ENCODE results near the gene GRPEL2.
A peak's percentile ranks its signal among the peaks of the same experiment; 100 is the strongest.

GRPEL2 gene, protein sequence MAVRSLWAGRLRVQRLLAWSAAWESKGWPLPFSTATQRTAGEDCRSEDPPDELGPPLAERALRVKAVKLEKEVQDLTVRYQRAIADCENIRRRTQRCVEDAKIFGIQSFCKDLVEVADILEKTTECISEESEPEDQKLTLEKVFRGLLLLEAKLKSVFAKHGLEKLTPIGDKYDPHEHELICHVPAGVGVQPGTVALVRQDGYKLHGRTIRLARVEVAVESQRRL

DNA sequence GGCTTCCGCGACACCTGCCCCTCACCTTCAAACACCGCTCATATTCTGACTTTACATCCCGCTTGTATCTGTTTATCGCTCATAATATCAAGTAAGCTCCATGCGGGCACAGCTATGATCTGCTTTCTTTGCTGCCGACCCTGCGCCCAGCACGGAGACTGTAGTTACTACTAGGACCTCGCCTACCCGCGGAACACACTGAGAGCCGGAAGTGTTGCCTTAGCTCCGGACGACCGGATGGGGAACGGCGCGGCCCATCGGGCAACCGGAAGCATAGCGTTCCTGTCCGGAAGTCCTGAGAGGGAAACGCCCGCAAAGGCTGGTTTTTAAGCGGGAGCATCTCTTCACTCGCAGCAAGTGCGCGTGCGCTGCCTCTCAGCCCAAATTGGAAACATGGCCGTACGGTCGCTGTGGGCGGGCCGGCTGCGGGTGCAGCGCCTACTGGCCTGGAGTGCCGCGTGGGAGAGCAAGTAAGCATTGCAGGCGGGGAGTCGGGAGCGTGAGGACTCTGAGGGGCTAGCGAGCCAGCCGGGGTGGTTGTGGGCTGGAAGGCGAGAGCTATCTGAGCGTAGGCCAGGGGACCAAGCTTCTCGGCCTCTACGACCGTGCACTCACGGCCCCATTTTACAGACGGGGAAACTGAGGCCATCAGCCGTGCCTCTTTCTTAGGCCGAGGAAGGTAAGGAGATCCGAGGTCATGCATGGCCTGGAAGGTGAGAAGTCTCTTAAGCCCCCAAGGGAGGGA is at the start of gene GRPEL2:
Gene GRPEL2 (plus strand): TSS at position 353 of the 745 bp plus-strand sequence. CDS start 41 bp downstream, at position 394.
- peak; percentile 87 to 89 for DNase-seq

DNA sequence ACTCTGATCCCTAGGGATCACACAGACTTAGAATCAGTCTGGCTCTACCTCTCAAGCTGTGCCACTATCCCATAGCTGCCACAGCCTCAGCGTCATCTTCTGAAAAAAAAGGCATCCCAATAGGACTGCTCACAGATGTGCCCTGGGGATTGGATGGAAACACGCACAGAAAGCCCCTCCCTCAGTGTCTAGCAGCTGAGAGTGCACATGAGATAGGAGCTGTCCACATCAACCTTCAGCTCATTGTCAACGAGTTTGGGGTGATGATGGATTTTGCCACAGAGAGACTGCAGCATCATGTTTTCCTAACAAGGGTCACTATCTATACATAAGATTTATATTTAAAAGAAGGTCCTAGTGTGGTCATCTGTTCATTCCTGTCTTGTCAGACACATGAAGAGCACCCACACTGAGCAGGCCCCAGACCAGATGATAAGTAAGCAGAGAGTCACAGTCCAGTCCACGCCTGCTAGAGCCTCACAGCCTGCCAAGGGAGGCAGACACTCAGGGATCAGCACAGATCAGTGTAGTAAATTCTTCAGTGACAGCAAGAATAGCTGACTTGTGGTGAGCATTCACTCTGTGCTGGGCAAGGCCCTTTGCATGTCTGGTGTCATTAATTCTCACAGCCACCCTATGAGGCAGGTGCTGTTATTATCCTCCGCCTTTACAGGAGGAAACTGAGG is 47.8 kb upstream of the GRPEL2 start:
- DNase-seq = no peak

DNA sequence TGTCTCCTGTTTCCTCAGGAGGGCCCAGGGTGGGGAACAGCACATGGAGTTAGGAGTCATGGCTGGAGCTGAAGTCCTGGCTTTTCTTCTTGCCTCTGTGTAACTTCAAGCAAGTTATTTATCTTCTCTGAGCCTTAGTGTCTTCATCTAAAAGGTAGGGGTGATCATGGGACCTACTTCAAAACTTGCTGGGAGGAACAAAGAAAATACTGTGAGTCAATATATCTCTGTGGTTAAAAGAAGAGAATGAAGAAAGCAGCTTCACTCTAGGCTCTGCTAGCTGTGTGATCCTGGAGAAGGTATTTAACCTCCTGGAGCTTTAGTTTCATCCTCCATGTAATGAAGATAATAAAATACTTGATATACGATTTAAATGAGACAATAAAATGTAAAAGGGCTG is 47.1 kb upstream of the GRPEL2 start:
- DNase-seq = no peak

DNA sequence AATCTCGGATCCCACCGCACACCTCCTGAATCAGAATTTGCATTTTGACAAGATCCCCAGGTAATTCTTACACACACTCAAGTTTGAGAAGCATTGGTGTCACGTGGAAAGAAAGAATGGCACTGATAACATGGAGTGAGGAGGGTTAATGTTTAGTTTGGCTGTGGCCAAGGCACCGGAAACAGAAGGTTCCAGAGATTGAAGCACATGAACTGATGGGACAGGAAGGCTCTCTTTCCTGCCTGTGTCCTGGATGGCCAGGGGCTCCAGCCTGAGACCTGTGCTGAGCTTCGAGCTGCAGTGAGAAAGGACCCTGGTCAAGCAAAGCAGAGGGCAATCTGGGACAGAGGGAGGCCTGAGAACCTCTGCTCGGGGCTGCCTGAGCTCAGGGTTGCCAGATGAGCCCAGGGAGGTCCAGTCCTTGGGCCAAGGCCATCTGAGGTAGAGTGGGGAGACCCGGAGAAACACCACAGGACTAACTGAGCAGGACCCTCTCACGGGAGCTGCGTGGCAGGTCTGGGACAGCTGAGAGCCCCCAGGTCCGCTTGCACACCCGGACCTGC is 46.4 kb upstream of the GRPEL2 start:
- DNase-seq = no peak

DNA sequence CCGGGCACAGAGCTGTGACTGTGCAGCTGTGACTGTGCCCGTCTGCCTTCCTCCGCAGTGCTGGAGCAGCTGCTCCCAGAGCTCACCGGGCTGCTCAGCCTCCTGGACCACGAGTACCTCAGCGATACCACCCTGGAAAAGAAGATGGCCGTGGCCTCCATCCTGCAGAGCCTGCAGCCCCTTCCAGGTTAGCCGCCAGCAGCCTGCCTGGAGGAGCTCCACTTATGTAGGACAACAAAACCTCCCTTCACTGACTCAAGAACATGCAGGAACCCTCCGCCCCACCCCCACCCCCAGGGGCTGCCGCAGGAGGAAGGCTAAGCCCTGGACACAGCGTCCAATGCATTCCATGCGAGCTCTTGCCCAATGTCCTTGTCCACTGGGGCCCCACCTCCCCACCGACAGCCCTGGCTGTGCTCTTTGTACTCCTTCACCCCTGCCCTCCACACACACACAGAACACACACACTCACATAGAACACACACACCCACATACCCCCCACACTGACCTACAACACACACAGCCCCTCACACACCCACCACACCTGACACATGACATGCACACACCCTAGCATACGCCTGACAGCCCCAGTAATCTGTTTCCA is 45.7 kb upstream of the GRPEL2 start:
- DNase-seq = no peak

DNA sequence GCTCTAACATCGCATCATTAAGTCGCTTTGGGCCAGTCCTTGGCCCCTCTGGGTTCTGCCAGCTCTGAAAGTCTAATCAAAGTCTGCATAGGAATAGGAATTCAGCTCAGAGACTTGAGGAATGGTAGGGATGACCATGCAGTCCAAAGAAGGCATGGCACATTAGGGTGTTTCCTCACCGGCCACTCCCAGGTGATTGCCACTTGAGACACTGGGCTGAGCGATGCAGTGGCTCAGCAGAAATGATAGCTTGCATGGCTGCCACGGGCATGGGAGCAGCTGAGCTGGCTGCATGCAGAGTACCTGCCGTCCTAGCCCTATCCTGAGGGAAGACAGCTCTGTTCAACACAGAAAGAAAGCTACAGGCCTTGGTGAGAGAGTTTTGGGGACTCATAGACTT is 44.9 kb upstream of the GRPEL2 start:
- DNase-seq = no peak

DNA sequence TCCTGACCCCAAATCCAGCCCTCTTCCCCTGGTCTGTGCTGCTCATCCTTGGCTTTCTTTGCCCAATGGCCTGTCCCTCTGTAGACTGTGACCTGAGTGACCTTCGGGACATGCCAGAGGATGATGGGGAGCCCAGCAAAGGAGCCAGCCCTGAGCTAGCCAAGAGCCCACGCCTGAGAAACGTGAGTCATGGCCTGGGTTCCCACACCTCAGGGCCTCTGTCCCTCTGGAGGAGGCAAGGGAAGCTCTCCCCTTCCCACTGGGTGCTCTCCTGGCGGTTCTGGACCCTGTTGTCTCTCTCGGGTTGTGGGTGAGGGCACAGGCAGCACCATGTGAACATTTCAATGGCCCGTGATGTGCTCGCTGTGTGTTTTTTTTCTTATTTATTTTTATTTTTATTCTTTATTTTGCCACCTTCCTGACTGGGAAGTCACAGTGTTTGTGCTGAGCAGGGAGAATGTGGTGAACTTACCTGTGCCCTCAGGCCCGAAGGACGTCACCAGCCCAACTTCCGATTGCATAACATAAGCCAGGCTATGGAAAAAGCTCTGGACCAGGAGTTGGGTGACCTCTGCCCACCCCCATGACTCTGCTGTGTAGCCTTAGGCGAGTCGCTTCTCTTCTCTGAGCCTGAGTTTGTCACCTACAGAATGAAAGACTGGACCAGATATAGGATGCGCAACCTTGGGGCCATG is 44.1 kb upstream of the GRPEL2 start:
- DNase-seq = no peak

DNA sequence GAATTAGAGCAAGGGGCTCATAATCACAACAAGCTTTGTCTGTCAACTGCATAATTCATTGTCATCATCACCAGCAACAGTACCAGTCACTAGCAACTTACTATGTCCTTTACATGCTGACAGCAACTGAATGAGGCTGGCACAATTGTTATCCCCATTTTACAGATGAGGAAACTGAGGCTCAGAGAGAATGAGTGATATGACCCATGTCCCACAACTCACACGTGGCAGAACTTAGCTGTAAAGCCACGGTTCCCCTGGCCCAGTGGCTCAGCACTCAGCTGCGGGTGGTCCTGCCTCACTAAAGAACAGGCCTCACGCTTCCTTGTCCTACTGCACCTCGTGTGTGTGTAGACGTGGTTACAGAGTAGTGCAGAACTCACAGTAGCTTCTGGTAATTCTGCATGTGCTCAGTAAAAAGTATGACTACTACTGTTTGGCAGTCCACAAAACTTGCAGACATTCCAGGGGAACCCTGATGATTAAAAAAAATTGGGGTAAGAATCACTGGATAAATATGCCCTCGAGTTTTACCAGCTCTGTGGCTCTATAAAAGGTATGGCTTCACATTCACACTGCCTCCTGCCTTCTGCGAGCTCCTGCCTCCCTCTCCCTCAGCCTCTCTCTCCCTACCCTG is 43.4 kb upstream of the GRPEL2 start:
- DNase-seq = no peak

DNA sequence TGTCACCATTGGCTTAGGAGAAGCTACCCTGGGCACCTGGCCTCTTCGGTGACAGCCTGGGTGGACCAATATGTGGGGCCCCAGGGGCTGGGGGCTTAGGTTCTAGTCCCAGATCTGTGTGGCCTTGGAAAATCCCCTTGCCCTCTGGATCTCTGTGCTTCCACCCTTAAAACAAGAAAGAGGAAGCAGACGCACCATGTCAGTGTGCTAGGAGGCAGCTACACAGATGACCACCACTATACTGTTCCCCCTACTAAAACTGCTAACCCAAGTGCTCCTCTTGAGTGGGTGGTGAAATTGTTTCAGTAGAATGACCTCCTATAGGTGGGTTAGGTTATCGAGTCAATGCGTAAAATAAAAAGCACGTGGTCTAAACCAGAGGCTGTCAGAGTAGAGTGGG is 42.7 kb upstream of the GRPEL2 start:
- no peak for DNase-seq

DNA sequence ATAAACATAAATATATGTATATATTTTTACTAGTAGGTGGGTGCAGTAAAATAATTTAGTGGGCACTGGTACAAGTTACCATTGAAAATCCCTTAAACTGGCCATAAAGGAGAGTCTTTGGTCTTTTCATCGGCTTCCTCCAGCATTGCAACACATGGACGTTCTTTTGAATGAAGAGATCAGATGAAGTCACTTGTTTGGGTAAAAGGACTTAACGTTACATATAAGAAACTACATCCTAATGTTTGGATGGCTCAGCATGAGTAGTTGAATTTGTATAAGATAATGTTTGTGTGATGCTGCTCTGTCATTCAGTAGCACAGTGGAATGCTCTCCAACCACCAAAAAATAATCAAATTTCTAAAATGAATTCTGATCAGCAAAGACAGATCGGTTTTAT is 42.1 kb upstream of the GRPEL2 start:
- no peak for DNase-seq

DNA sequence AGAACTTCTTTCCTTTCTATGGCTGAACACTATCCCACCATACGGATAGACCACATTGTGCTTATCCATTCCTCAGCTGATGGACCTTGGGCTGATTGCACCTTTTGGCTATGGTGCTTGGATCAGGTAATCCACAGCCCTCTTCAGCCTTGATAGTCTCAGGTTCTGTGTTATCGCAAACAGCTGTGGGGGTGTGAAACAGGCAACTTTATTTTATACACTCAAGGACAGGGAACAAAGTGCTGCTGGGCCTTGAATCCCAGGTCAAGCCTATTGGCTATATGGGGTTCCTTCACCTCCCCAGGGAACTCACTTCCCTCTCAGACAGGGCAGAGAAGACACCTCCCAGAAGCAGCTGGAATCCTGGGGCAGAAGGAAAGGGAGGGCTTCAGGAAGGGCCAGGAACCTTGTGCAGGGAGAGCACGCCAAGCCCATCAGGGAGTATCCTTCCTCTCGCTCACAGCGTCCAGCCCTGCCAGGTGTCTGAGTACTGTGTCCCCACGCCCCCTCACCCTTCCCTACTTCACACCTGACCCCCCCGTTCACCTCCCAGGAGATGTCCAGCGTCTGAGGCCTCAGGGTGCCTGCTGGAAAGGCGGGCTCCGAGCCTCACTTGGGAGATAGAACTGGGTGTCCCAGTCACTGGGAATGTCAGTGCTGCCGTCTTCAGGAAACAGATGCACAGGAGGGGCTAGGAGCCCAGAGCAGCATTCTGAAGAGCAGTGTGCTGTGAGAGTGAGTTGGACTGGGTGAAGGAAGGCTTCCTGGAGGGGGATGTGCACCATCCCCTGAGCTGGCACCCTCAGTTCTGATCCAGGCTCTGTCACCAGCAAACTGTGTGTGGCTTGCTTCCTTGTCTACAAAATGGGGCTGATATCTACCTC is 40.9 kb upstream of the GRPEL2 start:
- no peak for DNase-seq

DNA sequence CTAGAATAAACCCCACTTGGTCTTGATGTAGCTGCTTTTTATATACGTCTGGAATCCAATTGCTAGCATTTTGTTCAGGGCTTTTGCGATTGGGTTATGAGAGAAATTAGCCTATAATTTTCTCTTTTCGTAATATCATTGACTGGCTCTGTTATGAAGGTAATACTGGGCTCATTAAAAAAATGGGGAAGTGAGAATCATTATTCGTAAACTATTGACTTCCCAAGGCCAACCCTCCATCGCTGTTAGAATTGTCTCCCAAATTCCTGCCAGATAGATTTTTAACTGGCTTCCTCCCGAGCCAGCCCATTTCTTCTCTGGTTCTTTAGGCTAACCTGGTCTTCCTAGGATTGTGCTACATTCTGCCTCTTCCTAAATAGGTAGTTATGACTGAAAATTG is 35.9 kb upstream of the GRPEL2 start:
- no peak for DNase-seq

DNA sequence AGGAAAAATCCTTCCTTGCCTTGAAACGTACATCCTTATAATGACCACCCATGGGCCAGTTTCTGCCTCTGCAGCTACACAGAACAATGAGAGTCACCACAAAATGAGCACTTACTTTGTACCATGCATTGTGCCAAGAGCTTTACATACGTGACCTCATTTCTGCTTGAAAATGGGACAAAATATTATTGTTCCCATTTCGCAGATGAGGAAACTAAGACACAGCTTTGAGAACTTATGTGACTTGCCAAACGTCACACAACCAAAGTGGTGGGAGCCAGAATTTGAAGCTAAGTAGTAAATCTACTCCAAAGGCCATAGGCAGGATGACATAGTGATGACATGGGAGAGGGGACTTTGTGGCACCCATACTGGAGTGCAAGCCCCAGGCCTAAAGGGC is 34.8 kb upstream of the GRPEL2 start:
- no peak for DNase-seq

DNA sequence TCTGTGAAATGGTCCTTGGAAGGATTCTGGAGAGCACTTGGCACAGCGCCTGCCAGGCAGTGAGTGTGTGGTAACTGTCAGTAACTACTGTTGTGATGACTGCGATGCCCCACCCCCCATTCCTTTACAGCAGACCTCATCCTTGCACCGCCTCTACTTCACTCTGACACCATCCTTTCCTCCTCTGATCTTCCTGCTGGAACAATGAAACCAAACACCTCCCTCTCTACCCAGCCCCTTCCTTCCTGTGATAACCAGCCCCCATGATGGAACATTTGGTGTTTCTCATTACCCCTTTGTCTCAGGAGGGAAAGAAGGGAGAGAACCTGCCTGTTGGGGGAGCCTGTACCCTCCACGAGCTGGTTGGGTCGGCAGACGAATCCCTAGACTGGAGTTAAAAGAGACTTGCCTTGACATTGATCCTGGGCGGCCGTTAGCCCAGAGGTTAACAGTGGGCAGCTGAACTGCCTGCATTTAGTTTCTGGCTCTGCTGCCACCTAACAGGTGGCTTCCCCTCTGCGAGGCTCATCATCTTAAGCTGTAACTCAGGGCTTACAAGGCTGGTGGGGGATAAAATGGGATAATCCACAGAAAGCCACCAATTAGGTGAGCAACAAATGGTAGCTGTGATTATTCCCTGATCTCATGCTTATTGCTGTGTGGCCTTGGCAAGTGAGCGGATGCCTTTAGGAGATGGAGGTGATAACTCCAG is 34.2 kb upstream of the GRPEL2 start:
- DNase-seq = no peak

DNA sequence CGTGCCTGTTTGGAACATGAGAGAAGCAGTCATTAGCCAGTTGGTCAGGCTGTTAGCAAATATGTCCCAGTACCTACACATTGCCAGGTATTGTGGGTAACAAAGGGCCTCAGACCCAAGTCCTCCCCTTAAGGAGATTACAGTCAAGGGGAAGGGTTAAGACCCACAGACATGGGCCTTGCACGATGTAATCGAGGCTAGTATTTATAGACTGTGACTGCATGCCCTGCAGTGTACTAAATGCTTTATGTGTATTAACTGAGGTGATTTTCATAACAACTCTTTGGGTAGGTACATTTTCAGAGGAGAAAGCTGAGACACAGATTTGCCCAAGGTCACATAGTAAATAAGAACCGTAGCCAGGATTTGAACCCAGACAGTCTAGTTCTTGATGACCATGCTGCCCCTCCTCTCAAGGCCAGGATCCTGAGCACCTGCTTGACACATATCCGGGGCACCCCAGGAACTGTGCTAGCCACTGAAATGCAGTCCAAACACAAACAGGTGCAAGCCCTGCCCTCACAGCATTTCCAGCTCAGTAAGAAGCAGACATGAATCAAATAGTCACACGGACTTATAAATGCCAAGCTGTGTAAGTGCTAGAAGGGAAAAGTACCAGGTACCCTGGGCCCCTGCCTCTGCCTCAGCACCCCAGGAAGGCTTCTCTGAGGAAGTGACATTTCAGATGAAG is 32.0 kb upstream of the GRPEL2 start:
- DNase-seq = no peak

DNA sequence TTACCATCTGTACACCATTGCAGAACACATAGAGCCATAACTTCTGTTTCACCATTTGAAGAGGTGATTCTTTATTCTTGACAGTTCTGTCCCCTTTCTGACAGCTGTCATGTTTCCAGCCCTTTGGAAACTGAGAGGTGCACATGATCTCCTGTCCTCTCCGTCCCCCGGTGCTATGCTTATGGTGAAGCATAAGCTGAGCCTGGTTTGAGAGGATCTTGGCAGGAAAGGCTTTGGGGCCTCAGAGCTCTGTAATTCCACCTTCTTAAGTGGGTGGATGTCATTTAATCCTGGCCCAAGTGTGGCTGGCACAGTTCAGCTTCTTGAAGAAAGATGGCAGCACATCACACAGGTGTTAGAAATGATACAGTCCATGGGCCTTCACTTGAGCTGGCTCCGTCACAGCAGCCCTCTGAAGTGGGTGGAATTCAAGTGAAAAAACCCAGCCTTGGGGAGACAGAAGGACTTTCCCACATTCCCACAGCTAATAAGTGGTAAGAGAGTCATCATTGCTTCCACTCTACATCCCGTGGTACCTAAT is 30.7 kb upstream of the GRPEL2 start:
- DNase-seq = no peak

DNA sequence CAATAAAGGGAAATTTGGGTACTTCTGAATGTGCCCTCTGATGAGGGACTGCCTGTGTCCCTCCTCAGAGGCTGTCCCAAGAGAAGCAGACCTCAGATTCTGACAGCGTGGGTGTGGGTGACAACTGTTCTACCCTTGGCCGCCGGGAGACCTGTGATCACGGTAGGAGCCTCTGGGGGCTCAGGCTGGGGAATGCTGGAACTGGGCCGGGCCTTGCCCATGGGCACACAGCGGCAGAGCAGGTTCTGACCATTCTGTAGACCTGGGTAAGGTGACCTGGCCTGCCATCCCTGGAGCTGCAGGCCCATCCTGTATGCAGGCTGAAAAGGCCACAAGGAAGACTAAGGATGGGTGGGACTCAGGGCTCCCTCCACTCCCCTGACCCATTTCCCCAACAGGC is 29.5 kb upstream of the GRPEL2 start:
- DNase-seq = no peak

DNA sequence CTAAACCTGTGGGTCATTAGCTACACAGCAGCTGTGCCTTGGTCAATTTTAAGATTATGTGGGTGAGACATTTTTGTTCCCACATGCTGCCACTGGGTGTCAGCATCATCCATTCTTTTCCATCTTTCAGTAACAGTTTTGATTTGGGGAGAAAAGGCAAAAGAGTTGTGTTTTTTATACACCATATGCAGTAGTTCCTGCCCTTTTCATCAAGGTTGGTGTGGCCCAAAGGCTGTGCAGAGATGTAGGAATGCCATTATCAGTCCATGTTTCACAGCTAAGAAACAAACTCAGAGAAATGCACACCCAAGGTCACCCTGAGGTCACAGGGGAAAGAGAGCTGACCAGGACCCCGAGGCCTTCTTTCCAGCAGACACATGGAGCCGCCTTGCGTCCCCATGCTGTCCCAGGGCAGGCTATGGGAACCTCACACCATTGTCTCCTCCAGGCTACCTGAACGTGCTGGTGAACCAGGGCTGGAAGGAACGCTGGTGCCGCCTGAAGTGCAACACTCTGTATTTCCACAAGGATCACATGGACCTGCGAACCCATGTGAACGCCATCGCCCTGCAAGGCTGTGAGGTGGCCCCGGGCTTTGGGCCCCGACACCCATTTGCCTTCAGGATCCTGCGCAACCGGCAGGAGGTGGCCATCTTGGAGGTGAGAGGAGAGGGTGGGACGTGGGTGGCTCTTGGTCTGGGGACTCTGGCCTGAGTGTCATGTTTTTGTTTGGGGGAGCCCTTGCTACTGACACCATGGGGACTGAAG is 27.8 kb upstream of the GRPEL2 start:
- DNase-seq = peak; percentile 10 to 13

DNA sequence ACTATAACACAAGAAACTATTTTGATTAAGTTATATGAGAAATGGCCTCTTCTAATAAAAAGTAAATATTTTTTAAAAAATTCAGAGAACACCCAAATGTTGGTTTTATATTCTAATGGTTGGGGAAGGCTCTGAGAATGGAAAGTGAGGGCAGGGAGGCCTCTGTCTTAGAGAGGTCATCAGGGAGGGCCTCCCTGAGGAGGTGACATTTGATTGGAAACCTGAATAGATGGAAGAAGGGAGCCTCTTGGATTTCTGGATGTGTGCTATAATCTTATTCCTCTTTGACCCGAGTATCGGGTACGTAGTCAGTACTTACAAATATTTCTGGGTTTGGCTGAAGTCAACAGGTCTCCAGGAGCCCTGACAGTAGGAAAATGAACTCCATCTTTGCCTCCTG is 26.1 kb upstream of the GRPEL2 start:
- no peak for DNase-seq
